ENCODE data around the gene LTBP1. TPM values are rescaled to one million over a fixed set of nuclear protein-coding genes. Genes with fewer than 3 reads are reported as not detected.

The LTBP1 gene
- total RNA-seq, 2 donors from 2014 or later = 0.39 to 0.41 TPM

- no peak for DNase-seq (ENCODE audit: low spot score in 2 of 2)
- Mint-ChIP-seq H3K9me3 (no peaks in the 10 kb centered on the region), H3K27ac (no peak overlapping the region), H3K36me3 (no peaks in the 10 kb centered on the region)
- ATAC-seq = no peak
These were observed 176.5 kb downstream of the LTBP1 start for GRCh38 chr2:33123216-33123615.

GRCh38 chr2:33126552-33126951, 179.8 kb downstream of the LTBP1 start:
- DNase-seq (ENCODE audit: low spot score in 2 of 2) (no peak), ATAC-seq (no peak)
- Mint-ChIP-seq H3K27ac (no peak overlapping the region), H3K9me3 (no peaks in the 10 kb centered on the region), H3K36me3 (no peaks in the 10 kb centered on the region)

- Mint-ChIP-seq H3K9me3 (no peaks in the 10 kb centered on the region), H3K36me3 (no peaks in the 10 kb centered on the region), H3K27ac (no peak overlapping the region)
- ATAC-seq (no peak), DNase-seq (ENCODE audit: low spot score in 2 of 2) (no peak)
These were observed 180.2 kb downstream of the LTBP1 start for GRCh38 chr2:33126958-33127357.

GRCh38 chr2:33129263-33130053, 182.7 kb downstream of the LTBP1 start:
- DNase-seq (ENCODE audit: low spot score in 2 of 2) = no peak
- H3K9me3 Mint-ChIP-seq = no peaks in the 10 kb centered on the region
- H3K36me3 Mint-ChIP-seq = no peaks in the 10 kb centered on the region
- ATAC-seq = no peak
- no peak overlapping the region for H3K27ac Mint-ChIP-seq

GRCh38 chr2:33130054-33130447, 183.3 kb downstream of the LTBP1 start:
- no peaks in the 10 kb centered on the region for H3K9me3 Mint-ChIP-seq
- ATAC-seq (no peak), DNase-seq (ENCODE audit: low spot score in 2 of 2) (no peak)
- H3K36me3 Mint-ChIP-seq = no peaks in the 10 kb centered on the region
- no peak overlapping the region for H3K27ac Mint-ChIP-seq

- Mint-ChIP-seq H3K9me3 (no peaks in the 10 kb centered on the region), H3K36me3 (no peaks in the 10 kb centered on the region), H3K27ac (no peak overlapping the region)
- ATAC-seq (no peak), DNase-seq (ENCODE audit: low spot score in 2 of 2) (no peak)
These were observed 183.8 kb downstream of the LTBP1 start for GRCh38 chr2:33130544-33130943.

GRCh38 chr2:33131111-33131510, 184.4 kb downstream of the LTBP1 start:
- DNase-seq (ENCODE audit: low spot score in 2 of 2) = no peak
- Mint-ChIP-seq H3K36me3 (no peaks in the 10 kb centered on the region), H3K9me3 (no peaks in the 10 kb centered on the region), H3K27ac (no peak overlapping the region)
- no peak for ATAC-seq

GRCh38 chr2:33131749-33132148, 185.0 kb downstream of the LTBP1 start:
- Mint-ChIP-seq H3K36me3 (no peaks in the 10 kb centered on the region), H3K27ac (no peak overlapping the region)

GRCh38 chr2:33133454-33133952, 186.8 kb downstream of the LTBP1 start:
- ATAC-seq = no peak
- DNase-seq (ENCODE audit: low spot score in 2 of 2) = no peak
- Mint-ChIP-seq H3K27ac (no peak overlapping the region), H3K36me3 (no peaks in the 10 kb centered on the region), H3K9me3 (no peaks in the 10 kb centered on the region)

More at GRCh38 chr2:33131749-33132148, 185.0 kb downstream of the LTBP1 start:
- no peak for DNase-seq (ENCODE audit: low spot score in 2 of 2)
- no peak for ATAC-seq
- H3K9me3 Mint-ChIP-seq = no peaks in the 10 kb centered on the region

- Mint-ChIP-seq H3K36me3 (no peaks in the 10 kb centered on the region), H3K9me3 (no peaks in the 10 kb centered on the region), H3K27ac (no peak overlapping the region)
- DNase-seq (ENCODE audit: low spot score in 2 of 2) (no peak), ATAC-seq (no peak)
These were observed 187.5 kb downstream of the LTBP1 start for GRCh38 chr2:33134086-33134771.

GRCh38 chr2:33134791-33135560, 188.2 kb downstream of the LTBP1 start:
- H3K36me3 Mint-ChIP-seq = no peaks in the 10 kb centered on the region

GRCh38 chr2:33135645-33136044, 188.9 kb downstream of the LTBP1 start:
- ATAC-seq (no peak), DNase-seq (ENCODE audit: low spot score in 2 of 2) (no peak)
- no peaks in the 10 kb centered on the region for H3K36me3 Mint-ChIP-seq
- no peaks in the 10 kb centered on the region for H3K9me3 Mint-ChIP-seq
- H3K27ac Mint-ChIP-seq = no peak overlapping the region

More at GRCh38 chr2:33134791-33135560, 188.2 kb downstream of the LTBP1 start:
- no peak for DNase-seq (ENCODE audit: low spot score in 2 of 2)
- no peak for ATAC-seq
- H3K9me3 Mint-ChIP-seq = no peaks in the 10 kb centered on the region
- H3K27ac Mint-ChIP-seq = no peak overlapping the region

GRCh38 chr2:33136056-33136455, 189.3 kb downstream of the LTBP1 start:
- Mint-ChIP-seq H3K27ac (no peak overlapping the region), H3K9me3 (no peaks in the 10 kb centered on the region), H3K36me3 (no peaks in the 10 kb centered on the region)
- DNase-seq (ENCODE audit: low spot score in 2 of 2) = no peak
- no peak for ATAC-seq

- ATAC-seq (no peak), DNase-seq (ENCODE audit: low spot score in 2 of 2) (no peak)
- no peaks in the 10 kb centered on the region for H3K36me3 Mint-ChIP-seq
- H3K27ac Mint-ChIP-seq = no peak overlapping the region
- H3K9me3 Mint-ChIP-seq = no peaks in the 10 kb centered on the region
These were observed 189.8 kb downstream of the LTBP1 start for GRCh38 chr2:33136566-33136965.

GRCh38 chr2:33137331-33137730, 190.6 kb downstream of the LTBP1 start:
- Mint-ChIP-seq H3K27ac (no peak overlapping the region), H3K9me3 (no peaks in the 10 kb centered on the region), H3K36me3 (no peaks in the 10 kb centered on the region)
- no peak for DNase-seq (ENCODE audit: low spot score in 2 of 2)
- ATAC-seq = no peak

GRCh38 chr2:33139949-33140348, 193.2 kb downstream of the LTBP1 start:
- H3K36me3 Mint-ChIP-seq = no peaks in the 10 kb centered on the region
- no peak overlapping the region for H3K27ac Mint-ChIP-seq

GRCh38 chr2:33141476-33141875, 194.7 kb downstream of the LTBP1 start:
- no peak for ATAC-seq
- Mint-ChIP-seq H3K36me3 (no peaks in the 10 kb centered on the region), H3K9me3 (no peaks in the 10 kb centered on the region), H3K27ac (no peak overlapping the region)
- DNase-seq (ENCODE audit: low spot score in 2 of 2) = no peak

More at GRCh38 chr2:33139949-33140348, 193.2 kb downstream of the LTBP1 start:
- no peaks in the 10 kb centered on the region for H3K9me3 Mint-ChIP-seq
- ATAC-seq (no peak), DNase-seq (ENCODE audit: low spot score in 2 of 2) (no peak)

Data from activated naive CD4-positive, alpha-beta T cell treated with anti-CD3 and anti-CD28 coated beads, Interleukin-2, amount 50 U/mL, for 72 hours (primary cell).